SK-N-SH (cell line): ENCODE measurements around the gene STEAP2. TPM values are rescaled to one million over a fixed set of nuclear protein-coding genes. Genes with fewer than 3 reads are reported as not detected.

Experiments used
- ELF1 ChIP-seq: IDR thresholded peaks from 2 replicates; pipeline ENCODE4 v1.4.0; 2012
- EP300 ChIP-seq, 2 experiments: IDR thresholded peaks; 2 replicates each; pipeline versions ENCODE4 v1.4.0 to v1.6.1; 2012; ENCODE audit warnings: borderline replicate concordance in 1 of 2, low read depth in 1 of 2, low read length in 1 of 2
- EZH2phosphoT487 ChIP-seq: fragments of 200-600 bp; sonication (generic); IDR thresholded peaks from 2 replicates; pipeline ENCODE4 v1.6.1; 2017; ENCODE audit warnings: low read depth, mixed run types, mild to moderate bottlenecking, antibody characterized with exemption, moderate library complexity, borderline replicate concordance
- FOSL2 ChIP-seq: IDR thresholded peaks from 2 replicates; pipeline ENCODE4 v1.4.0; 2012; ENCODE audit warnings: low read depth, mild to moderate bottlenecking, moderate library complexity, borderline replicate concordance
- FOXJ3 ChIP-seq: sonication (generic); formaldehyde crosslinking; IDR thresholded peaks from 2 replicates; pipeline ENCODE4 v1.5.1; 2020; ENCODE audit warnings: mild to moderate bottlenecking, missing genetic modification reagents
- GABPA ChIP-seq: IDR thresholded peaks from 2 replicates; pipeline ENCODE4 v1.4.0; 2012; ENCODE audit warnings: low read depth, mild to moderate bottlenecking
- GATA2 ChIP-seq: sonication (generic); formaldehyde crosslinking; IDR thresholded peaks from 2 replicates; pipeline ENCODE4 v1.5.0; 2020; ENCODE audit warnings: mild to moderate bottlenecking, missing genetic modification reagents
- IRF3 ChIP-seq: fragments of 150-350 bp; IDR thresholded peaks from 2 replicates; pipeline ENCODE4 v1.6.1; 2016; ENCODE audit warnings: mild to moderate bottlenecking, low read depth, low read length
- JUND ChIP-seq: IDR thresholded peaks from 2 replicates; pipeline ENCODE4 v1.4.0; 2012
- MEF2A ChIP-seq: IDR thresholded peaks from 2 replicates; pipeline ENCODE4 v1.4.0; 2012; ENCODE audit warnings: low read depth, borderline replicate concordance
- MXI1 ChIP-seq: IDR thresholded peaks from 2 replicates; pipeline ENCODE4 v1.6.1; 2012; ENCODE audit warnings: mild to moderate bottlenecking, low read depth, low read length, improper control_type of control experiment
- RAD21 ChIP-seq: IDR thresholded peaks from 2 replicates; pipeline ENCODE4 v1.6.1; 2012; ENCODE audit warnings: mild to moderate bottlenecking, low read length
- REST ChIP-seq: IDR thresholded peaks from 2 replicates; pipeline ENCODE4 v1.6.1; 2012; ENCODE audit warnings: mild to moderate bottlenecking, low read depth, low read length, moderate library complexity
- RXRA ChIP-seq: IDR thresholded peaks from 2 replicates; pipeline ENCODE4 v1.4.0; 2012; ENCODE audit warnings: low read depth, mild to moderate bottlenecking, borderline replicate concordance
- SMC3 ChIP-seq: IDR thresholded peaks from 2 replicates; pipeline ENCODE4 v1.6.1; 2012; ENCODE audit warnings: low read depth, low read length, improper control_type of control experiment
- TAF1 ChIP-seq: IDR thresholded peaks from 2 replicates; pipeline ENCODE4 v1.6.1; 2012; ENCODE audit warnings: low read depth, mild to moderate bottlenecking, low read length, moderate library complexity, borderline replicate concordance
- USF2 ChIP-seq: fragments of 150-350 bp; IDR thresholded peaks from 2 replicates; pipeline ENCODE4 v1.6.1; 2017; ENCODE audit warnings: antibody characterized with exemption, low read length, low read depth, borderline replicate concordance
- YY1 ChIP-seq: IDR thresholded peaks from 2 replicates; pipeline ENCODE4 v1.4.0; 2012; ENCODE audit warnings: low read depth, mild to moderate bottlenecking
- polyA plus RNA-seq, 3 experiments: library from polyadenylated mRNA; depleted of rRNA; stranded (reverse); fragments of >200 nt; gene quantifications; 2 replicates each; pipeline ENCODE4 v1.2.3, GENCODE V29; 2012
- TF ChIP-seq, protein P1 (sequence below): IDR thresholded peaks from 2 replicates; pipeline ENCODE4; 2012
- TF ChIP-seq, protein P2 (sequence below): IDR thresholded peaks from 2 replicates; pipeline ENCODE4 v1.4.0; 2012; ENCODE audit warnings: low read depth, borderline replicate concordance

Gene STEAP2
- polyA plus RNA-seq, 1 of the 3 experiments (the other 2 are of a cell fraction), result 6.6 TPM

- TF ChIP-seq USF2 (no peak), RXRA (no peak), REST (no peak), TAF1 (no peak), FOXJ3 (CRISPR knock-in tag) (no peak), ELF1 (no peak), IRF3 (no peak), RAD21 (no peak), JUND (peak; percentile 51; the same call in 1 of the 2 replicates), MEF2A (no peak), EP300 (IDR thresholded peaks at IDR 0.05; ENCODE audit: borderline replicate concordance in 1 of 2, low read depth in 1 of 2, low read length in 1 of 2) (peak in 1 of 2 experiments; percentile 19; a peak in 1 of 4 replicates), FOSL2 (peak; percentile 10; the same call in 1 of the 2 replicates), YY1 (no peak), EZH2phosphoT487 (no peak), GATA2 (CRISPR knock-in tag) (no peak), MXI1 (no peak), GABPA (no peak), SMC3 (no peak)
- TF ChIP-seq, protein P1, sequence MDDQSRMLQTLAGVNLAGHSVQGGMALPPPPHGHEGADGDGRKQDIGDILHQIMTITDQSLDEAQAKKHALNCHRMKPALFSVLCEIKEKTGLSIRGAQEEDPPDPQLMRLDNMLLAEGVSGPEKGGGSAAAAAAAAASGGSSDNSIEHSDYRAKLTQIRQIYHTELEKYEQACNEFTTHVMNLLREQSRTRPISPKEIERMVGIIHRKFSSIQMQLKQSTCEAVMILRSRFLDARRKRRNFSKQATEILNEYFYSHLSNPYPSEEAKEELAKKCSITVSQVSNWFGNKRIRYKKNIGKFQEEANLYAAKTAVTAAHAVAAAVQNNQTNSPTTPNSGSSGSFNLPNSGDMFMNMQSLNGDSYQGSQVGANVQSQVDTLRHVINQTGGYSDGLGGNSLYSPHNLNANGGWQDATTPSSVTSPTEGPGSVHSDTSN, result 0 out of 2 replicates have a peak, but pooled peaks have one; percentile 6
- TF ChIP-seq, protein P2, sequence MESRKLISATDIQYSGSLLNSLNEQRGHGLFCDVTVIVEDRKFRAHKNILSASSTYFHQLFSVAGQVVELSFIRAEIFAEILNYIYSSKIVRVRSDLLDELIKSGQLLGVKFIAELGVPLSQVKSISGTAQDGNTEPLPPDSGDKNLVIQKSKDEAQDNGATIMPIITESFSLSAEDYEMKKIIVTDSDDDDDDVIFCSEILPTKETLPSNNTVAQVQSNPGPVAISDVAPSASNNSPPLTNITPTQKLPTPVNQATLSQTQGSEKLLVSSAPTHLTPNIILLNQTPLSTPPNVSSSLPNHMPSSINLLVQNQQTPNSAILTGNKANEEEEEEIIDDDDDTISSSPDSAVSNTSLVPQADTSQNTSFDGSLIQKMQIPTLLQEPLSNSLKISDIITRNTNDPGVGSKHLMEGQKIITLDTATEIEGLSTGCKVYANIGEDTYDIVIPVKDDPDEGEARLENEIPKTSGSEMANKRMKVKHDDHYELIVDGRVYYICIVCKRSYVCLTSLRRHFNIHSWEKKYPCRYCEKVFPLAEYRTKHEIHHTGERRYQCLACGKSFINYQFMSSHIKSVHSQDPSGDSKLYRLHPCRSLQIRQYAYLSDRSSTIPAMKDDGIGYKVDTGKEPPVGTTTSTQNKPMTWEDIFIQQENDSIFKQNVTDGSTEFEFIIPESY, result no peak
Measured at GRCh38 chr7:90266808-90267207, 55.3 kb downstream of the STEAP2 start (continued).
